RWPE1 (cell line): Measurements from ENCODE around the gene PRUNE1.

Experiments used
- CTCF ChIA-PET: fragments of 350-600 bp; sonication (Branson Sonifier 250); formaldehyde crosslinking; extraction: SDS; loops from one replicate; lab custom pipeline; 2021; lab: Yijun Ruan, JAX
- POLR2A ChIA-PET: fragments of 400-600 bp; formaldehyde crosslinking; extraction: SDS; loops from one replicate; lab custom pipeline; 2020; ENCODE audit warnings: antibody characterized with exemption; ENCODE audit not compliant: low non-redundant PET; lab: Yijun Ruan, JAX
- DNase-seq: peaks from one replicate; pipeline ENCODE4 v3.0.0; 2012; ENCODE audit warnings: low spot score
- H3K27ac ChIP-seq: fragments of 450-650 bp; 2 replicates; pipeline ENCODE4 v1.5.1; 2017
- TF ChIP-seq, protein P1 (sequence below): fragments of 450-650 bp; conservative IDR thresholded peaks from 2 replicates; pipeline ENCODE4 v1.5.1; 2017; ENCODE audit warnings: low read depth, mild to moderate bottlenecking

Gene PRUNE1

DNA sequence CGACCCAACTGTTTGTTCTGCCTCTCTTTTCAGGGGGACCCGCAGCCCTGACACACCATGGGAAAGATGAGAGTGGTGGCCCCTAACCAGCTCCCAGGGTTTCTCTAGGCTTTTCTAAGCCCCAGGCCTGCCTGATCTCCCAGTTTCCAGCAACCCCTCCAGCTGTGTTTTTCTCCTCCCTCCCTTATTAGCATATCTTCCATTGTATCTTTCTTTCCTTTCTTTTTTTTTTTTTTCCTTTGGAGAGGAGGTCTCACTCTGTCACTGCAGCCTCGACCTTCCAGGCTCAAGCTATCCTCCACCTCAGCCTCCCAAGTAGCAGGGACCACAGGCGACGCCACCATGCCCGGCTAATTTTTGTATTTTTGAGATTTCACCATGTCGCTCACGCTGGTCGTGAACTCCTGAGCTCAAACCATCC, 31.8 kb upstream of the PRUNE1 start:
- CTCF ChIA-PET = interaction anchor here (0.7 to 0.9 kb wide), 2 partner anchors 10 to 30 kb away, joined by 3 to 4 read pairs; no protein-coding TSS in a partner anchor
- POLR2A ChIA-PET = interaction anchor here (0.5 kb wide), 1 partner anchor 387 kb away, joined by 4 read pairs; no protein-coding TSS in a partner anchor
- H3K27ac ChIP-seq = peak overlapping the region; percentile 91
- TF ChIP-seq, protein P1, sequence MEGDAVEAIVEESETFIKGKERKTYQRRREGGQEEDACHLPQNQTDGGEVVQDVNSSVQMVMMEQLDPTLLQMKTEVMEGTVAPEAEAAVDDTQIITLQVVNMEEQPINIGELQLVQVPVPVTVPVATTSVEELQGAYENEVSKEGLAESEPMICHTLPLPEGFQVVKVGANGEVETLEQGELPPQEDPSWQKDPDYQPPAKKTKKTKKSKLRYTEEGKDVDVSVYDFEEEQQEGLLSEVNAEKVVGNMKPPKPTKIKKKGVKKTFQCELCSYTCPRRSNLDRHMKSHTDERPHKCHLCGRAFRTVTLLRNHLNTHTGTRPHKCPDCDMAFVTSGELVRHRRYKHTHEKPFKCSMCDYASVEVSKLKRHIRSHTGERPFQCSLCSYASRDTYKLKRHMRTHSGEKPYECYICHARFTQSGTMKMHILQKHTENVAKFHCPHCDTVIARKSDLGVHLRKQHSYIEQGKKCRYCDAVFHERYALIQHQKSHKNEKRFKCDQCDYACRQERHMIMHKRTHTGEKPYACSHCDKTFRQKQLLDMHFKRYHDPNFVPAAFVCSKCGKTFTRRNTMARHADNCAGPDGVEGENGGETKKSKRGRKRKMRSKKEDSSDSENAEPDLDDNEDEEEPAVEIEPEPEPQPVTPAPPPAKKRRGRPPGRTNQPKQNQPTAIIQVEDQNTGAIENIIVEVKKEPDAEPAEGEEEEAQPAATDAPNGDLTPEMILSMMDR = no peak
- DNase-seq = no peak

DNA sequence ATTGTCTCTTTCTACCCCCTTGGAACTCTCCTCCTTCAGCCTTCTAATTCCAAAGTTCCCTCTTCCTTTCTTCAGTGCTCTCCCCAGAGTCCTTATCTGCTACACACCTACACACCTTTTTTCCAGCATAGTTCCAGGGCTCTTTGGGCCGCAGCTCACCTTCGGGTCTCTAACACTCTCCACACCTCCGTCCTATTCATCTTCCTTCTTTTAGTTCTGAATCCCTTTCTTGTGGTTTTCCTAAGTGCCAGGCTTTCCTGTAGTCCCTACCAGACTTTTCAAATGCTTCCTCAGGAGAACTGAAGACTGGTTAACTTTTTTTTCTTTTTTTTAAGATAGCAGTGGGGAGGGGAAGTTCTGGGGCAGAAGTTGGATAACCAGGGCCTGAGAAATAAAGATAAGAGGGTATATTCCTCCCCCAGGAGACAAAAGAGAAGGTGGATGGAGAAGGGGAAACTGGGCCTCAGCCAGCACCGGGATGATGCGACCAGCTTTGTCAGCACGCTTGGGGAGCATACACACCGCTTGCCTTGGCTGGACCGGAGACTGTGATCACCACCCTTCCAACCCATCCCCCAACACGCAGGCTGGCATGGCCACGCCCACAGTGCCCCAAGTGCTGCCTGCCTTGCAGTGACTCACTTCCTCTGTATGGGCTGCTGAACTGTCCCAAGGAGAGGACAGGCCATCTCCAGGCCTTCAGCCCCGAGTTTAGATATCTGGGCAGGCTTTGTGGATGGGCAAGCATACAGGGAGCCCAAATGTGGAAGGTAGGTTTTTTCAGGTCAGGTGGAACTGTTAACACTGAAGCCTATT, 31.2 kb upstream of the PRUNE1 start:
- CTCF ChIA-PET = interaction anchor here (0.6 to 0.7 kb wide), 3 partner anchors 29 to 187 kb away, joined by 3 to 4 read pairs (median 4); no protein-coding TSS in a partner anchor
- peak overlapping the region; percentile 91 for H3K27ac ChIP-seq
- POLR2A ChIA-PET = interaction anchor here (0.5 kb wide), 1 partner anchor 387 kb away, joined by 4 read pairs; no protein-coding TSS in a partner anchor
- peak; percentile 84 for DNase-seq
- TF ChIP-seq, protein P1 = no peak

DNA sequence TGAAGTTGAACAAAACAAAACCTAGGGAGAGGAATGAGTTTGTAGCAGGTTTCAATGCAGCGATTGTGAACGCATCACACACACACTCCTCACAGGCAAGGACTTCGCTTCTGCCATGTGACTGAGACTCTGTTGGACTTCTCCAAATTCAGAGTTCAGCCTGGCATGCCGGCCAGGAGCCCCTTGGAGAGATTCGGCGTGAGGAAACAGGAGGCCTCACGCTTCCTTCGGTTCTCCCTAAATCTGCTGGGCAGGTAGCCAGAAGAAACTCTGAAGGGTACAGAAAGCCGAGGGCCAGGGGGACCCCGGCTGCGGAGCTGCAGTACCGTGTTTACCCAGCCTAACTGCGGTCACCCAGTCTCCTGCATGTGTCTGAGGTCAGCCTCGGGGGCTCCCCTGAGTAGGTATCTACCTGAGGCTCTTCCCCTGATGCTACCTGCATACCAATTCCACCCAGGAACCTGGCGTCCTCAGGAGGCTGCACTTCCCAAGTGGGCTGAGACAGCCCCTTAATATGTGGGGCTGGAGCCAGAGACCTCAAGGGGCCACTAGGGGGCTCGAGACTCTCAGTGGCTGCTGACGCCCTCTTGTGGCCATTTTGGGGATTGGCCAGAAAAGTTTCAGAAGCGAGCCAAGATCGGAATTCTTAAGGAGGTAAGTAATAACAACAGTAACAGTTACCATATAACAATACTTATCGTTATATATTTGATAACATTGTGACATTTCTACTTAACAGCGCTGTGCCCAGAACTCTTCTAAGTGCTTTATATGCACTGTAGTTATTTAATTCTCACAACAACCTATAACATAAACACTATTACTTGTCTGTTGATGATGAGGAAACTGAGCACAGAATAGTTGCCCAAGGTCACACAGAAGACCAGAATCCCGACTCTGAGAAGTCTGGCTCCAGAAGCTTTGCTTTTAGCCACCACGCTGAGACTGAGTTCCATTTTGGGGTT, 28.9 kb upstream of the PRUNE1 start:
- TF ChIP-seq, protein P1 = peak; percentile 99
- ChIA-PET CTCF (interaction anchor here (0.5 to 2.4 kb wide), 5 partner anchors 16 to 134 kb away, joined by 3 to 12 read pairs (median 5); partner anchors contain the start of gene MINDY1), POLR2A (no interaction called here)
- H3K27ac ChIP-seq = peak overlapping the region; percentile 91
- peak; percentile 89 for DNase-seq

DNA sequence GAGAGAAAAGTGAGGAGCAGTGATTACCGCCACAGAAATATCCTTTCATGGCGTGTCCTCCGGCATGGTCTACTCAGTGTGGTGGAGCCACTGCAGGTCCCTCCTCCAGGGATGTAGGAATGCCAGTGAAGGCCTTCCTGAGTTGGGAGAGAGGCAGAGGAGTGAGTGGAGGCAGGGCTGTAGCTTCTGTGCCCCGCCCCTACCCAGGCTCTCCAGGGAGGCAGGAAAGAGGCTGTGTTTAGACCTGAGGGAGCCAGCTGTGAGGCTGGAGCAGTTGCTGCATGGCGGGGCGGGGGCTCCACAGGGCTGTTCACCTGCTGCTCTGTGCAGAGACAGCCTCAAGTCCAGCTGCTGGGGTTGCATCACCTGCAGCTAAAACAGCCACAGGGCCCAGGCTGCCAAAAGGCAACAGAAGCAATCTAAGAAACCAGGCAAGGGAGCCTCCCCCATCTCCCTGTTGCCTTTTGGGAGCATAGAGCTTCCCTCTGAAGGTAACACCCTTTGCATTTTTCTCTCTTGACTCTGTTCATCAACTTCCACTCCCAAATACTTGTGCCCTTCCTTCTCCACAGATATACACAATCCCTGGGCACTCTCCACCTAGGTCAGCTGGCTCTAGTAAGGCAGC, 27.0 kb upstream of the PRUNE1 start:
- CTCF ChIA-PET = interaction anchor here (0.6 to 2.8 kb wide), 5 partner anchors 12 to 607 kb away, joined by 3 to 23 read pairs (median 5); partner anchors contain the start of gene MINDY1
- H3K27ac ChIP-seq = peak overlapping the region; percentile 91
- DNase-seq = no peak
- TF ChIP-seq, protein P1 = no peak
- POLR2A ChIA-PET = interaction anchor here (1.4 kb wide), 1 partner anchor 25 kb away, joined by 7 read pairs; the partner anchor contains the start of gene MINDY1

DNA sequence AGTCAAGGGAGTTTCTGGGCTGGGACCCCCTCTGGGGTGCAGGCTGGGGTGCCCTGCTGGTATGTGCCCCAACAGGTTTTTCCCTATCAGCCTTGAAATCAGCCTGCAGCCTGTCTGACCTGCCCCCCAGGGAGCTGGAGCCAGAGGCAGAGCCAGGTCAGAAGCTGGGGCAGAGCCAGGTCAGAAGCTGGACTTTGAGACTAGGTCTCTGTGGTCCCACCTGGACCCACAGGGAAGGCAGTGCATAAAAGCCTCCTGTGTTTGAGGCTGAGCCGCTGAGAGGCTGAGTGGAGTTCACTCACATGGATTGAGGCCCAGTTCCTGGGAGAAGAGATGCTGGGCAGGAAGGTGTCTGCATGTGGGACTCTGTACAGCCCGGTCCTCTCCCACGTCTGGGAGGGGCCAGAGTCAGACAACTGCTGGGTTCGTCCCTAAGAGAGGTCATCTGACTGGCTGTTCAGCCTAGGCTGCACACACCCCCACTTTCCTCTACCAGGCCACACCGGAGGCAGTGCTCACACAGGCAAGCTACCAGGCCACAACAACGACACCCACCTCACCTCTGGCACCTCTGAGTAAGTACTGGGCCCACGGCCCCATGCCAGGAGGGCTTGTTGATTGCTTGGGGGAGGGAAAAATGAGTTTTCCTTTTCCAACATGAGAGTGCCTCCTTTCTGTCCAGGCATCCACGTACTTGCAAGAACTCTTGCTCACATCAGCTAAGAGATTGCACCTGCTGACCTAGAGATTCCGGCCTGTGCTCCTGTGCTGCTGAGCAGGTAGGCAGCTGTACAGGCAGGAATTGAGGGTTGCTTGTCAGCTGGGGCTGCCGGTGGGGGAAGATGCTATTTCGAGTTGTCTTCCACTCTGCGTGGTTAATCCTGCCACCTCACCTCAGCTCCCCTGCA, 26.2 kb upstream of the PRUNE1 start, which contains the start of gene ANXA9:
TSS of gene ANXA9 (plus strand) at position 488 of the 908 bp plus-strand sequence. CDS start 814 bp downstream, outside the sequence.
- DNase-seq = no peak
- ChIA-PET CTCF (interaction anchor here (0.6 to 2.8 kb wide), 3 partner anchors 14 to 608 kb away, joined by 4 to 23 read pairs (median 12); partner anchors contain the start of gene MINDY1), POLR2A (interaction anchor here (1.4 kb wide), 1 partner anchor 25 kb away, joined by 7 read pairs; the partner anchor contains the start of gene MINDY1)
- TF ChIP-seq, protein P1 = no peak
- peak within 1 kb of the TSS; percentile 91 for H3K27ac ChIP-seq
